H9 (cell line): ENCODE results near the gene SELENOS. TPM values are rescaled to one million over a fixed set of nuclear protein-coding genes. Genes with fewer than 3 reads are reported as not detected.

ENCODE experiments used
- DNase-seq: peaks from one replicate; pipeline ENCODE4 v3.0.0-alpha.2; 2017
- H2AFZ ChIP-seq: one replicate; pipeline ENCODE4 v1.6.1; 2013; ENCODE audit warnings: mild to moderate bottlenecking, low read length, control low read depth, moderate library complexity
- H2AK5ac ChIP-seq: 2 replicates; pipeline ENCODE4 v1.6.1; 2013; ENCODE audit warnings: low read length, control low read depth, mixed read lengths; ENCODE audit not compliant: insufficient read length
- H2BK120ac ChIP-seq: one replicate; pipeline ENCODE4 v1.6.1; 2013; ENCODE audit warnings: low read depth, mild to moderate bottlenecking, low read length, control low read depth, inconsistent platforms; ENCODE audit not compliant: poor library complexity, severe bottlenecking
- H2BK12ac ChIP-seq: 2 replicates; pipeline ENCODE4 v1.6.1; 2013; ENCODE audit warnings: low read length, control low read depth, mixed read lengths, low read depth; ENCODE audit not compliant: insufficient read length
- H2BK15ac ChIP-seq: 2 replicates; pipeline ENCODE4 v1.6.1; 2013; ENCODE audit warnings: low read depth, low read length, control low read depth
- H2BK20ac ChIP-seq: one replicate; pipeline ENCODE4 v1.6.1; 2013; ENCODE audit warnings: low read depth, mild to moderate bottlenecking, low read length, control low read depth, inconsistent platforms; ENCODE audit not compliant: poor library complexity, severe bottlenecking
- H2BK5ac ChIP-seq: 2 replicates; pipeline ENCODE4 v1.6.1; 2013; ENCODE audit warnings: low read length, control low read depth, mixed read lengths; ENCODE audit not compliant: insufficient read length
- H3K14ac ChIP-seq: 2 replicates; pipeline ENCODE4 v1.6.1; 2013; ENCODE audit warnings: low read length, control low read depth; ENCODE audit not compliant: insufficient read depth
- H3K18ac ChIP-seq: 2 replicates; pipeline ENCODE4 v1.6.1; 2013; ENCODE audit warnings: low read depth, mild to moderate bottlenecking, mixed read lengths, low read length, control low read depth; ENCODE audit not compliant: insufficient read length
- H3K23ac ChIP-seq: 2 replicates; pipeline ENCODE4 v1.6.1; 2013; ENCODE audit warnings: low read length, control low read depth, mixed read lengths, low read depth; ENCODE audit not compliant: insufficient read length
- H3K23me2 ChIP-seq: 2 replicates; pipeline ENCODE4 v1.6.1; 2013; ENCODE audit warnings: low read depth, mild to moderate bottlenecking, mixed read lengths, low read length, control low read depth; ENCODE audit not compliant: insufficient read length, poor library complexity, severe bottlenecking
- H3K27ac ChIP-seq: 2 replicates; pipeline ENCODE4 v1.5.1; 2013; ENCODE audit warnings: low read length, control low read depth, mixed read lengths, low read depth; ENCODE audit not compliant: insufficient read length
- H3K27me3 ChIP-seq: 2 replicates; pipeline ENCODE4 v1.6.1; 2013; ENCODE audit warnings: low read length, control low read depth, inconsistent platforms; ENCODE audit not compliant: insufficient read depth
- H3K4ac ChIP-seq: 2 replicates; pipeline ENCODE4 v1.6.1; 2013; ENCODE audit warnings: low read depth, mild to moderate bottlenecking, control low read depth, inconsistent platforms, low read length, moderate library complexity
- H3K4me1 ChIP-seq: 2 replicates; pipeline ENCODE4 v1.6.1; 2013; ENCODE audit warnings: low read length, control low read depth, inconsistent platforms; ENCODE audit not compliant: insufficient read depth
- H3K4me2 ChIP-seq: 2 replicates; pipeline ENCODE4 v1.6.1; 2013; ENCODE audit warnings: low read length, control low read depth, mixed read lengths; ENCODE audit not compliant: insufficient read length, insufficient read depth
- H3K56ac ChIP-seq: 2 replicates; pipeline ENCODE4 v1.6.1; 2013; ENCODE audit warnings: low read depth, mild to moderate bottlenecking, mixed read lengths, low read length, control low read depth; ENCODE audit not compliant: insufficient read length
- H3K79me1 ChIP-seq: 2 replicates; pipeline ENCODE4 v1.6.1; 2013; ENCODE audit warnings: low read depth, mild to moderate bottlenecking, moderate library complexity, low read length, control low read depth, inconsistent platforms; ENCODE audit not compliant: insufficient read depth, poor library complexity, severe bottlenecking
- H3K79me2 ChIP-seq: 2 replicates; pipeline ENCODE4 v1.6.1; 2013; ENCODE audit warnings: low read length, control low read depth, inconsistent platforms; ENCODE audit not compliant: insufficient read depth
- H3K9ac ChIP-seq: 2 replicates; pipeline ENCODE4 v1.6.1; 2013; ENCODE audit warnings: low read length, control low read depth, mixed read lengths; ENCODE audit not compliant: insufficient read length; ENCODE audit errors: extremely low read depth
- H3K9me3 ChIP-seq: one replicate; pipeline ENCODE4 v1.6.1; 2013; ENCODE audit warnings: low read depth, low read length, inconsistent platforms; ENCODE audit not compliant: control insufficient read depth
- H3T11ph ChIP-seq: one replicate; pipeline ENCODE4 v1.6.1; 2013; ENCODE audit warnings: mild to moderate bottlenecking, low read length, control low read depth, inconsistent platforms
- H4K20me1 ChIP-seq: one replicate; pipeline ENCODE4 v1.6.1; 2013; ENCODE audit not compliant: control insufficient read depth, insufficient read length, insufficient read depth
- H4K5ac ChIP-seq: 2 replicates; pipeline ENCODE4 v1.6.1; 2013; ENCODE audit warnings: low read depth, mild to moderate bottlenecking, mixed read lengths, low read length, control low read depth; ENCODE audit not compliant: insufficient read length
- H4K8ac ChIP-seq: replicated peaks from 2 replicates; pipeline ENCODE4 v1.6.1; 2013; ENCODE audit warnings: low read length, control low read depth, mixed read lengths, low read depth; ENCODE audit not compliant: insufficient read length
- H4K91ac ChIP-seq: 2 replicates; pipeline ENCODE4 v1.6.1; 2013; ENCODE audit warnings: low read depth, mild to moderate bottlenecking, moderate library complexity, mixed read lengths, low read length, control low read depth; ENCODE audit not compliant: insufficient read length
- H3K27ac Mint-ChIP-seq, 3 experiments: 2 replicates in 2 of 3; 3 replicates in 1 of 3; pipeline ENCODE4 v1.8.0; 2020 to 2021; ENCODE audit warnings: mixed read lengths in 3 of 3, mild to moderate bottlenecking in 1 of 3, moderate library complexity in 1 of 3
- H3K27me3 Mint-ChIP-seq: 2 replicates; pipeline ENCODE4 v1.8.0; 2021; ENCODE audit warnings: low read depth, mild to moderate bottlenecking, moderate library complexity, mixed read lengths
- H3K36me3 Mint-ChIP-seq, 3 experiments: 2 replicates in 2 of 3; 3 replicates in 1 of 3; pipeline ENCODE4 v1.8.0; 2020 to 2021; ENCODE audit warnings: low read depth in 3 of 3, mixed read lengths in 3 of 3; ENCODE audit not compliant: insufficient read depth in 1 of 3
- H3K4me1 Mint-ChIP-seq, 2 experiments: 2 replicates each; pipeline ENCODE4 v1.8.0; 2020; ENCODE audit warnings: mixed read lengths in 2 of 2
- H3K4me3 Mint-ChIP-seq, 2 experiments: 2 replicates in 1 of 2; 3 replicates in 1 of 2; pipeline ENCODE4 v1.8.0; 2020 to 2021; ENCODE audit warnings: mild to moderate bottlenecking in 2 of 2, mixed read lengths in 2 of 2, moderate library complexity in 1 of 2
- H3K9me3 Mint-ChIP-seq, 2 experiments: 2 replicates in 1 of 2; 3 replicates in 1 of 2; pipeline ENCODE4 v1.8.0; 2020; ENCODE audit warnings: mild to moderate bottlenecking in 2 of 2, mixed read lengths in 2 of 2, moderate library complexity in 1 of 2
- CTCF ChIP-seq: fragments of 200-600 bp; sonication (generic); conservative IDR thresholded peaks from 3 replicates; pipeline ENCODE4 v1.8.0; 2021; ENCODE audit warnings: antibody characterized with exemption, mild to moderate bottlenecking
- WGBS: extraction: QIAGEN DNeasy Blood & Tissue Kit; methylation state at CpG from one replicate; pipeline ENCODE4 v1.1.7; 2013; ENCODE audit warnings: missing lambda C conversion rate, low lambda C conversion rate, mixed read lengths; ENCODE audit not compliant: insufficient read length; ENCODE audit errors: extremely low coverage; 5-methylcytosine and 5-hydroxymethylcytosine counted together
- total RNA-seq: library from RNA; stranded (reverse); gene quantifications from 2 replicates; pipeline ENCODE4 v1.2.1, GENCODE V29; 2021

The SELENOS gene
- total RNA-seq, 1 experiment from 2014 or later = 57.7 TPM

- H4K20me1 ChIP-seq = no peaks in the 10 kb centered on the region
- H4K5ac ChIP-seq = no peak overlapping the region
- no peak overlapping the region for H2BK12ac ChIP-seq
- H2AK5ac ChIP-seq = no peak overlapping the region
- H3K79me2 ChIP-seq = no peaks in the 10 kb centered on the region
- Mint-ChIP-seq H3K9me3 (no peaks in the 10 kb centered on the region), H3K27me3 (peaks cover 3% of the 10 kb centered on the region), H3K4me1 (peaks cover 17 to 20% of the 10 kb centered on the region in 2 experiments), H3K4me3 (no peak overlapping the region), H3K36me3 (no peaks in the 10 kb centered on the region; a peak in 1 of 7 replicates), H3K27ac (no peak overlapping the region)
- H3K23ac ChIP-seq = no peak overlapping the region
- H2BK120ac ChIP-seq = no peak overlapping the region
- H3K9me3 ChIP-seq = no peaks in the 10 kb centered on the region
- H3K79me1 ChIP-seq = no peaks in the 10 kb centered on the region
- H3K27ac ChIP-seq = no peak overlapping the region
- no peak overlapping the region for H2BK15ac ChIP-seq
- no peaks in the 10 kb centered on the region for H3K4me1 ChIP-seq
- H2AFZ ChIP-seq = no peak overlapping the region
- no peak overlapping the region for H2BK5ac ChIP-seq
- H3K14ac ChIP-seq = no peak overlapping the region
- H3K27me3 ChIP-seq = no peaks in the 10 kb centered on the region
- no peak overlapping the region for H3K4ac ChIP-seq
- H2BK20ac ChIP-seq = no peak overlapping the region
- no peak overlapping the region for H4K8ac ChIP-seq
- H3K56ac ChIP-seq = no peak overlapping the region
- DNase-seq = no peak
- no peak overlapping the region for H3T11ph ChIP-seq
- H3K4me2 ChIP-seq = no peak overlapping the region
- no peaks in the 10 kb centered on the region for H3K23me2 ChIP-seq
- H3K18ac ChIP-seq = no peak overlapping the region
- no peak overlapping the region for H4K91ac ChIP-seq
- no peak overlapping the region for H3K9ac ChIP-seq
- TF ChIP-seq CTCF = no peak
- WGBS = no CpG with 5 or more reads among the region's 4 CpGs
Observed at GRCh38 chr15:101262551-101262950, 14.7 kb downstream of the SELENOS start.
